ENCODE data around the gene HRCT1.

The HRCT1 gene

GRCh38 chr9:35940458-35941407 lies 34.7 kb downstream of the HRCT1 start:
- no peak for TF ChIP-seq GATA3 (IDR thresholded peaks at IDR 0.05; ENCODE audit: low read depth, low read length)
- TF ChIP-seq GATA2 (IDR thresholded peaks at IDR 0.05; ENCODE audit: low read depth, low read length) = no peak

- TF ChIP-seq GATA2 (IDR thresholded peaks at IDR 0.05; ENCODE audit: low read depth, low read length) = no peak
- TF ChIP-seq GATA3 (IDR thresholded peaks at IDR 0.05; ENCODE audit: low read depth, low read length) = no peak
Observed at GRCh38 chr9:35942286-35942685, 36.3 kb downstream of the HRCT1 start.

- TF ChIP-seq GATA3 (IDR thresholded peaks at IDR 0.05; ENCODE audit: low read depth, low read length) (no peak), GATA2 (IDR thresholded peaks at IDR 0.05; ENCODE audit: low read depth, low read length) (no peak)
Observed at GRCh38 chr9:35944173-35944572, 38.2 kb downstream of the HRCT1 start.

- TF ChIP-seq GATA2 (IDR thresholded peaks at IDR 0.05; ENCODE audit: low read depth, low read length) (no peak), GATA3 (IDR thresholded peaks at IDR 0.05; ENCODE audit: low read depth, low read length) (no peak)
Observed at GRCh38 chr9:35944841-35945240, 38.8 kb downstream of the HRCT1 start.

GRCh38 chr9:35945341-35946018 lies 39.5 kb downstream of the HRCT1 start:
- TF ChIP-seq GATA2 (IDR thresholded peaks at IDR 0.05; ENCODE audit: low read depth, low read length) = no peak
- no peak for TF ChIP-seq GATA3 (IDR thresholded peaks at IDR 0.05; ENCODE audit: low read depth, low read length)

- TF ChIP-seq GATA2 (IDR thresholded peaks at IDR 0.05; ENCODE audit: low read depth, low read length) (no peak), GATA3 (IDR thresholded peaks at IDR 0.05; ENCODE audit: low read depth, low read length) (no peak)
Observed at GRCh38 chr9:35948451-35948850, 42.4 kb downstream of the HRCT1 start.

- TF ChIP-seq GATA2 (IDR thresholded peaks at IDR 0.05; ENCODE audit: low read depth, low read length) (no peak), GATA3 (IDR thresholded peaks at IDR 0.05; ENCODE audit: low read depth, low read length) (no peak)
Observed at GRCh38 chr9:35948901-35949318, 42.9 kb downstream of the HRCT1 start.

- TF ChIP-seq GATA3 (IDR thresholded peaks at IDR 0.05; ENCODE audit: low read depth, low read length) = no peak
- TF ChIP-seq GATA2 (IDR thresholded peaks at IDR 0.05; ENCODE audit: low read depth, low read length) = no peak
Observed at GRCh38 chr9:35951736-35952135, 45.7 kb downstream of the HRCT1 start.

GRCh38 chr9:35952526-35953191 lies 46.7 kb downstream of the HRCT1 start:
- TF ChIP-seq GATA3 (IDR thresholded peaks at IDR 0.05; ENCODE audit: low read depth, low read length) (no peak), GATA2 (IDR thresholded peaks at IDR 0.05; ENCODE audit: low read depth, low read length) (no peak)

- TF ChIP-seq GATA3 (IDR thresholded peaks at IDR 0.05; ENCODE audit: low read depth, low read length) (no peak), GATA2 (IDR thresholded peaks at IDR 0.05; ENCODE audit: low read depth, low read length) (no peak)
Observed at GRCh38 chr9:35954942-35955546, 49.0 kb downstream of the HRCT1 start.

- TF ChIP-seq GATA3 (IDR thresholded peaks at IDR 0.05; ENCODE audit: low read depth, low read length) = no peak
- no peak for TF ChIP-seq GATA2 (IDR thresholded peaks at IDR 0.05; ENCODE audit: low read depth, low read length)
Observed at GRCh38 chr9:35956651-35957050, 50.6 kb downstream of the HRCT1 start.
